Loucy (cell line): Measurements from ENCODE around the gene ADAM30.

Experiments
- H2AFZ ChIP-seq: fragments of 200-600 bp; sonication (generic); 2 replicates; pipeline ENCODE4 v1.6.0; 2016; ENCODE audit warnings: antibody characterized with exemption, mild to moderate bottlenecking, low read length, moderate library complexity
- H3F3A ChIP-seq: fragments of 200-600 bp; 2 replicates; pipeline ENCODE4 v1.6.0; 2016; ENCODE audit warnings: antibody characterized with exemption, low read depth, mild to moderate bottlenecking
- H3K27me3 ChIP-seq: fragments of 200-600 bp; sonication (generic); 2 replicates; pipeline ENCODE4 v1.6.1; 2014; ENCODE audit warnings: low read length, mild to moderate bottlenecking; ENCODE audit not compliant: insufficient read depth, poor library complexity, severe bottlenecking
- H3K36me3 ChIP-seq: fragments of 200-600 bp; sonication (generic); 2 replicates; pipeline ENCODE4 v1.6.1; 2016; ENCODE audit warnings: low read length; ENCODE audit not compliant: insufficient read depth
- H3K4me1 ChIP-seq: fragments of 200-600 bp; sonication (generic); 2 replicates; pipeline ENCODE4 v1.5.1; 2014; ENCODE audit warnings: low read length, mild to moderate bottlenecking; ENCODE audit not compliant: insufficient read depth, poor library complexity, severe bottlenecking
- H3K4me2 ChIP-seq: fragments of 200-600 bp; sonication (generic); 2 replicates; pipeline ENCODE4 v1.6.0; 2014; ENCODE audit warnings: antibody characterized with exemption, low read length, low read depth, mild to moderate bottlenecking; ENCODE audit not compliant: poor library complexity, severe bottlenecking
- H3K4me3 ChIP-seq: fragments of 200-600 bp; sonication (generic); 2 replicates; pipeline ENCODE4 v1.5.1; 2014; ENCODE audit warnings: low read length, mild to moderate bottlenecking, mixed read lengths; ENCODE audit not compliant: poor library complexity, severe bottlenecking
- H3K79me2 ChIP-seq: fragments of 200-600 bp; sonication (generic); 2 replicates; pipeline ENCODE4 v1.6.1; 2014; ENCODE audit warnings: low read length; ENCODE audit not compliant: insufficient read depth
- H3K9ac ChIP-seq: fragments of 200-600 bp; sonication (generic); 2 replicates; pipeline ENCODE4 v1.6.0; 2014; ENCODE audit warnings: mild to moderate bottlenecking, low read depth, low read length, moderate library complexity; ENCODE audit not compliant: poor library complexity, severe bottlenecking
- H3K9me2 ChIP-seq: fragments of 200-600 bp; sonication (generic); replicated peaks from 2 replicates; pipeline ENCODE4 v1.6.1; 2016; ENCODE audit warnings: low read depth, low read length, mixed read lengths
- H3K9me3 ChIP-seq: fragments of 200-600 bp; sonication (generic); 2 replicates; pipeline ENCODE4 v1.6.1; 2014; ENCODE audit warnings: mild to moderate bottlenecking, antibody characterized with exemption, low read length, low read depth; ENCODE audit not compliant: insufficient read depth
- H4K20me1 ChIP-seq: fragments of 200-600 bp; sonication (generic); 2 replicates; pipeline ENCODE4 v1.6.0; 2014; ENCODE audit warnings: antibody characterized with exemption, low read length, mild to moderate bottlenecking; ENCODE audit not compliant: insufficient read depth, poor library complexity, severe bottlenecking
- EZH2phosphoT487 ChIP-seq: fragments of 200-600 bp; IDR thresholded peaks from 2 replicates; pipeline ENCODE4 v1.6.1; 2018; ENCODE audit warnings: antibody characterized with exemption, mild to moderate bottlenecking, moderate library complexity, borderline replicate concordance
- TF ChIP-seq, protein P1 (sequence below): fragments of 200-600 bp; sonication (generic); conservative IDR thresholded peaks from 2 replicates; pipeline ENCODE4 v1.5.1; 2014; ENCODE audit warnings: mild to moderate bottlenecking, antibody characterized with exemption, low read length

The ADAM30 gene

DNA sequence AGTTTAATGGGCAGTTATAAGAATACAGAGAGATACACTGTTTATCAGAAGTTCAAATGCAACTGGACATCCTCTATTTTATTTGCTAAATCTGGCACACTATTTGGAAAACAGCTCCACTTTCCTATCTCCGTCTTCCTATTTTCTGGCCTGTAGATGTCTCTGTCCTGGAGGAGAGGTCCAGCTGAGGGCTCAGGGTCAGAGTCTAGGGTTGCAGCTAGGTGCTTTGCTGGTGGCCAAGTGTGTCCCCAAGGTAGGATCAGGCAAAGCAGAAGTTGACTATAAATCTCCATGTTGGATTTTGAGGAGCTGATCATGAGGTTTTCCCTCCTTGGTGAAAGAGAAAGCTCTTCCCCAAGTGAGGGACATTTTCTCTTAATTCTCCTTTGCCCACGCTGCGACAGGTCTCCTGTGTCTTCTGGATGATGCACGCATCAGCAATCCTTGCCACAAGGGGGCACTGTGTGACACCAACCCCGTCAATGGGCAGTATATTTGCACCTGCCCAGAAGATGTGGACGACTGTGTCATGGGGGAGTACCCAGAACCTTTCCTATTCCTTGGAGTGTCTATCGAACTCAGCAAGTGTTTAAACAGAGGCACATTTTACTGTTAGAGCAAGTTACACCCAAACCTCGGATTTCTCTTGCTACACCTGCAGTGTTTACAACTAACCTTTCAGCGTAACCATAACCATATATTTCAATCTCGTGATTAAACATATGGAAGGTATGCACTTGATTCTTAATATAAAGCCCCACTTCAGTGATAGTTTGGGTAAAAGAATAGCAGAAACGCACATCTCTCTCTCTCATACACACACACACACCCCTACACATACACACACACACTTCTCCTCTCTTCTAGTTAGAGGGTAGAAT lies 10.2 kb downstream of the ADAM30 start:
- peaks cover 8% of the 10 kb centered on the region; the same call in 1 of the 2 replicates for H3K9me3 ChIP-seq
- H3K9me2 ChIP-seq = no peaks in the 10 kb centered on the region
- H4K20me1 ChIP-seq = no peaks in the 10 kb centered on the region
- no peak overlapping the region for H3K4me2 ChIP-seq
- no peaks in the 10 kb centered on the region for H3K27me3 ChIP-seq
- no peaks in the 10 kb centered on the region for H3K79me2 ChIP-seq
- H3K4me1 ChIP-seq = no peaks in the 10 kb centered on the region
- H3K4me3 ChIP-seq = no peak overlapping the region
- no peak for TF ChIP-seq EZH2phosphoT487
- TF ChIP-seq, protein P1, sequence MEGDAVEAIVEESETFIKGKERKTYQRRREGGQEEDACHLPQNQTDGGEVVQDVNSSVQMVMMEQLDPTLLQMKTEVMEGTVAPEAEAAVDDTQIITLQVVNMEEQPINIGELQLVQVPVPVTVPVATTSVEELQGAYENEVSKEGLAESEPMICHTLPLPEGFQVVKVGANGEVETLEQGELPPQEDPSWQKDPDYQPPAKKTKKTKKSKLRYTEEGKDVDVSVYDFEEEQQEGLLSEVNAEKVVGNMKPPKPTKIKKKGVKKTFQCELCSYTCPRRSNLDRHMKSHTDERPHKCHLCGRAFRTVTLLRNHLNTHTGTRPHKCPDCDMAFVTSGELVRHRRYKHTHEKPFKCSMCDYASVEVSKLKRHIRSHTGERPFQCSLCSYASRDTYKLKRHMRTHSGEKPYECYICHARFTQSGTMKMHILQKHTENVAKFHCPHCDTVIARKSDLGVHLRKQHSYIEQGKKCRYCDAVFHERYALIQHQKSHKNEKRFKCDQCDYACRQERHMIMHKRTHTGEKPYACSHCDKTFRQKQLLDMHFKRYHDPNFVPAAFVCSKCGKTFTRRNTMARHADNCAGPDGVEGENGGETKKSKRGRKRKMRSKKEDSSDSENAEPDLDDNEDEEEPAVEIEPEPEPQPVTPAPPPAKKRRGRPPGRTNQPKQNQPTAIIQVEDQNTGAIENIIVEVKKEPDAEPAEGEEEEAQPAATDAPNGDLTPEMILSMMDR = peak; percentile 92
- no peak overlapping the region for H3K9ac ChIP-seq
- H3K36me3 ChIP-seq = no peaks in the 10 kb centered on the region
- H2AFZ ChIP-seq = no peak overlapping the region
- no peaks in the 10 kb centered on the region for H3F3A ChIP-seq

DNA sequence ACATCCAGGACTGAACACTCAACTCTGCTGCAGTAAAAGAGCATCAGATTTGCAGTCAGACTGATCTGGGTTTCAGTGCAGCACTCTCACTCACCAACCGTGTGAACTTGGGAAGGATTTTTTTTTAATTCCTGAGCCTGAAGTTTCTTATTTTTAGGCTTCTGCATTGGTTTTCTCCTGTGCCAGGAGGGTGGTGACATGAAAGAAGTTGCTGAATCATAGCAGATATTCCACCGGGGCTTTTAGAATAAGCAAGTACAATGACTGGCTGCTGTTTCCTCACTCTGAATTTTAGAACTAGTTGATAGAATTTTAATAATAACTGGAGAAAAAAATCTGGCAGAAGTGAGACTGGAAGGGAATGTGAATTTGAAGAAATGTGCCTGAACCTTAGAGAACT lies 11.6 kb downstream of the ADAM30 start:
- Histone ChIP-seq H3K4me1 (no peaks in the 10 kb centered on the region), H3K27me3 (no peaks in the 10 kb centered on the region), H3K9me3 (peaks cover 8% of the 10 kb centered on the region; the same call in 1 of the 2 replicates), H3K9ac (no peak overlapping the region), H3F3A (no peaks in the 10 kb centered on the region), H4K20me1 (no peaks in the 10 kb centered on the region), H3K9me2 (no peaks in the 10 kb centered on the region), H3K4me2 (no peak overlapping the region), H3K36me3 (no peaks in the 10 kb centered on the region), H3K79me2 (no peaks in the 10 kb centered on the region), H2AFZ (no peak overlapping the region), H3K4me3 (no peak overlapping the region)
- no peak for TF ChIP-seq EZH2phosphoT487
- TF ChIP-seq, protein P1 = no peak

DNA sequence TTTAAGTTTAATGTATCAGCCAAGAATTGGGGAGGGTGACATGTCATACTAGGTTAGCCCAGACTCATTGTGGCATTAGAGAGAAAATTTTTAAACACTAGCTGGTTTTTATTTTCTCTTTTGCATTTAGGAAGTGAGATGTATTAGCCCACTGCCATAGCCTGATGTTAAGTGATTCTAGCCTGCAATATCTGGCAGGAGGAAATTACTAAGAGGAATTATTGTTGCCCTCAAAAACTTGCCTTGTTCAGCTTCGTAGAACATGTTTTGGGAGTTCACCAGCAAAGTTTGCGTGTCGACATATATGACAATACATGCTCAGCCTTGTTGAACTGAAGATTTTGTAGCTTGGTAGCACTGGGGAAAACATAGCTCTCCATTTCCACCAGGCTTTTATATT lies 12.5 kb downstream of the ADAM30 start:
- Histone ChIP-seq H3K4me1 (no peaks in the 10 kb centered on the region), H3K4me2 (no peak overlapping the region), H2AFZ (no peak overlapping the region), H3F3A (no peaks in the 10 kb centered on the region), H3K9ac (no peak overlapping the region), H3K79me2 (no peaks in the 10 kb centered on the region), H3K4me3 (no peak overlapping the region), H3K27me3 (no peaks in the 10 kb centered on the region), H3K9me3 (peaks cover 4% of the 10 kb centered on the region; the same call in 1 of the 2 replicates), H3K9me2 (no peaks in the 10 kb centered on the region), H4K20me1 (no peaks in the 10 kb centered on the region), H3K36me3 (no peaks in the 10 kb centered on the region)
- TF ChIP-seq EZH2phosphoT487 = no peak
- TF ChIP-seq, protein P1 = no peak
